GM23338 (cell line): ENCODE measurements around the gene PNPLA7. TPM values are rescaled to one million over a fixed set of nuclear protein-coding genes. Genes with fewer than 3 reads are reported as not detected.

Experiments used
- ATAC-seq: fragments of 200-7000 bp; cut with Tn5 transposase; 3 replicates; pipeline ENCODE4 v1.9.1; 2020
- DNase-seq: peaks from one replicate; pipeline ENCODE4 v3.0.0-alpha.2; 2015; ENCODE audit warnings: low spot score
- H2AFZ ChIP-seq: fragments of 200-600 bp; sonication (generic); 2 replicates; pipeline ENCODE4 v1.8.0; 2016; ENCODE audit warnings: antibody characterized with exemption, mild to moderate bottlenecking, moderate library complexity
- H3F3A ChIP-seq: fragments of 200-600 bp; sonication (generic); replicated peaks from 2 replicates; pipeline ENCODE4 v1.8.0; 2017; ENCODE audit warnings: antibody characterized with exemption, mixed run types, low read depth
- H3K27ac ChIP-seq: fragments of 200-600 bp; sonication (generic); 2 replicates; pipeline ENCODE4 v1.6.1; 2016; ENCODE audit warnings: low read depth
- H3K27me3 ChIP-seq: fragments of 200-600 bp; sonication (generic); 2 replicates; pipeline ENCODE4 v1.8.0; 2016; ENCODE audit warnings: mild to moderate bottlenecking, mixed run types, moderate library complexity; ENCODE audit not compliant: insufficient read depth
- H3K36me3 ChIP-seq: fragments of 200-600 bp; sonication (generic); 2 replicates; pipeline ENCODE4 v1.8.0; 2016; ENCODE audit warnings: mild to moderate bottlenecking; ENCODE audit not compliant: insufficient read depth
- H3K4me1 ChIP-seq: fragments of 200-600 bp; sonication (generic); 2 replicates; pipeline ENCODE4 v1.8.0; 2016; ENCODE audit warnings: mild to moderate bottlenecking, moderate library complexity; ENCODE audit not compliant: insufficient read depth
- H3K4me2 ChIP-seq: fragments of 200-600 bp; sonication (generic); 2 replicates; pipeline ENCODE4 v1.7.1; 2017; ENCODE audit warnings: mixed run types
- H3K4me3 ChIP-seq: fragments of 200-600 bp; sonication (generic); 2 replicates; pipeline ENCODE4 v1.6.1; 2016; ENCODE audit warnings: mixed run types
- H3K79me2 ChIP-seq: fragments of 200-600 bp; sonication (generic); replicated peaks from 2 replicates; pipeline ENCODE4 v1.8.0; 2017; ENCODE audit warnings: mild to moderate bottlenecking; ENCODE audit not compliant: insufficient read depth
- H3K9me2 ChIP-seq: fragments of 200-600 bp; sonication (generic); 2 replicates; pipeline ENCODE4 v1.8.0; 2017; ENCODE audit not compliant: insufficient read depth
- H4K20me1 ChIP-seq: fragments of 200-600 bp; sonication (generic); replicated peaks from 2 replicates; pipeline ENCODE4 v1.8.0; 2017; ENCODE audit warnings: mild to moderate bottlenecking; ENCODE audit not compliant: insufficient read depth
- H3K27ac Mint-ChIP-seq: 2 replicates; pipeline ENCODE4 v1.8.0; 2020; ENCODE audit warnings: inconsistent platforms, mild to moderate bottlenecking, moderate library complexity, mixed read lengths
- H3K27me3 Mint-ChIP-seq: 3 replicates; pipeline ENCODE4 v1.8.0; 2022; ENCODE audit warnings: low read depth, mild to moderate bottlenecking, moderate library complexity, mixed read lengths, inconsistent platforms; ENCODE audit not compliant: insufficient read depth, poor library complexity
- H3K36me3 Mint-ChIP-seq: 3 replicates; pipeline ENCODE4 v1.8.0; 2021; ENCODE audit warnings: low read depth, mild to moderate bottlenecking, inconsistent platforms, moderate library complexity, mixed read lengths
- H3K4me1 Mint-ChIP-seq: 3 replicates; pipeline ENCODE4 v1.8.0; 2020; ENCODE audit warnings: mild to moderate bottlenecking, inconsistent platforms, mixed read lengths
- H3K4me3 Mint-ChIP-seq: 3 replicates; pipeline ENCODE4 v1.8.0; 2021; ENCODE audit warnings: moderate library complexity, mild to moderate bottlenecking, inconsistent platforms, mixed read lengths
- H3K9me3 Mint-ChIP-seq: 3 replicates; pipeline ENCODE4 v1.8.0; 2020; ENCODE audit warnings: moderate library complexity, mild to moderate bottlenecking, inconsistent platforms, mixed read lengths
- CTCF ChIP-seq, 2 experiments: fragments of 200-600 bp in 1 of 2; sonication (generic) in 1 of 2; conservative IDR thresholded peaks; 2 replicates each; pipeline versions ENCODE4 v1.5.1 to v1.6.1; 2016 to 2017; ENCODE audit warnings: antibody characterized with exemption in 2 of 2, low read depth in 2 of 2, mild to moderate bottlenecking in 2 of 2, moderate library complexity in 1 of 2
- ETS1 ChIP-seq: IDR thresholded peaks from 2 replicates; pipeline ENCODE4 v1.6.1; 2016; ENCODE audit warnings: antibody characterized with exemption
- EZH2 ChIP-seq: fragments of 200-600 bp; sonication (generic); IDR thresholded peaks from one replicate; pipeline ENCODE4 v1.8.0; 2017; ENCODE audit warnings: antibody characterized with exemption, mild to moderate bottlenecking, low read depth; ENCODE audit not compliant: unreplicated experiment
- EZH2phosphoT487 ChIP-seq: fragments of 200-600 bp; sonication (generic); IDR thresholded peaks from one replicate; pipeline ENCODE4 v1.8.1; 2018; ENCODE audit warnings: antibody characterized with exemption; ENCODE audit not compliant: unreplicated experiment
- JUNB ChIP-seq: IDR thresholded peaks from one replicate; pipeline ENCODE4 v1.6.1; 2016; ENCODE audit warnings: antibody characterized with exemption; ENCODE audit not compliant: unreplicated experiment
- NANOG ChIP-seq: IDR thresholded peaks from 2 replicates; pipeline ENCODE4 v1.6.1; 2016; ENCODE audit warnings: antibody characterized with exemption, borderline replicate concordance
- POLR2AphosphoS5 ChIP-seq: IDR thresholded peaks from 2 replicates; pipeline ENCODE4 v1.6.1; 2016; ENCODE audit warnings: antibody characterized with exemption, low read depth
- REST ChIP-seq: IDR thresholded peaks from one replicate; pipeline ENCODE4 v1.6.1; 2018; ENCODE audit warnings: antibody characterized with exemption; ENCODE audit not compliant: unreplicated experiment
- STAT1 ChIP-seq: IDR thresholded peaks from one replicate; pipeline ENCODE4 v1.6.1; 2016; ENCODE audit warnings: antibody characterized with exemption; ENCODE audit not compliant: unreplicated experiment
- ZNF114 ChIP-seq: fragments of 250-450 bp; sonication (Bioruptor Pico); IDR thresholded peaks from 2 replicates; pipeline ENCODE4 v1.5.0; 2020; ENCODE audit warnings: mild to moderate bottlenecking, moderate library complexity
- ZNF331 ChIP-seq: fragments of 250-450 bp; sonication (Bioruptor Pico); IDR thresholded peaks from 2 replicates; pipeline ENCODE4 v1.5.0; 2020; ENCODE audit warnings: low read depth, mild to moderate bottlenecking, moderate library complexity
- polyA plus RNA-seq: library from polyadenylated mRNA; unstranded; fragments of >200 nt; fragmentation: Nextera tagmentation; extraction: Ambion mirVana; gene quantifications from 2 replicates; pipeline ENCODE4 v1.2.1, GENCODE V29; 2016
- total RNA-seq: library from RNA; depleted of rRNA; stranded (reverse); fragments of >200 nt; shearing (Covaris generic); gene quantifications from 2 replicates; pipeline ENCODE4 v1.2.3, GENCODE V29; 2014

PNPLA7 gene
- total and polyA plus RNA-seq, 2 experiments from 2014 or later: 0.45 to 0.80 TPM

- no peak for DNase-seq
- TF ChIP-seq NANOG (no peak), REST (no peak), JUNB (no peak), ZNF331 (CRISPR knock-in tag) (no peak)
- Mint-ChIP-seq H3K27me3 (peaks cover 2% of the 10 kb centered on the region), H3K36me3 (no peaks in the 10 kb centered on the region), H3K9me3 (no peaks in the 10 kb centered on the region), H3K27ac (no peak overlapping the region), H3K4me1 (no peaks in the 10 kb centered on the region), H3K4me3 (no peak overlapping the region)
- Histone ChIP-seq H3K4me2 (no peak overlapping the region), H3K9me2 (no peaks in the 10 kb centered on the region), H3K27me3 (no peaks in the 10 kb centered on the region), H4K20me1 (peaks cover 4% of the 10 kb centered on the region), H2AFZ (no peak overlapping the region), H3K4me1 (peaks cover under 1% of the 10 kb centered on the region; the same call in 1 of the 2 replicates), H3K27ac (no peak overlapping the region), H3F3A (0 out of 2 replicates have a peak, but pooled peaks cover 3% of the 10 kb centered on the region), H3K4me3 (no peak overlapping the region), H3K36me3 (no peaks in the 10 kb centered on the region), H3K79me2 (peaks cover 21% of the 10 kb centered on the region)
- peak; percentile 30 for ATAC-seq
Observed at GRCh38 chr9:137416563-137417151, 133.5 kb downstream of the PNPLA7 start.

- Histone ChIP-seq H2AFZ (no peak overlapping the region), H3F3A (0 out of 2 replicates have a peak, but pooled peaks cover 3% of the 10 kb centered on the region), H3K4me2 (no peak overlapping the region), H3K9me2 (no peaks in the 10 kb centered on the region), H3K4me1 (0 out of 2 replicates have a peak, but pooled peaks cover 3% of the 10 kb centered on the region), H3K36me3 (no peaks in the 10 kb centered on the region), H3K27me3 (no peaks in the 10 kb centered on the region), H4K20me1 (peaks cover 4% of the 10 kb centered on the region), H3K4me3 (no peak overlapping the region), H3K27ac (no peak overlapping the region), H3K79me2 (peaks cover 15% of the 10 kb centered on the region)
- Mint-ChIP-seq H3K27ac (no peak overlapping the region), H3K9me3 (no peaks in the 10 kb centered on the region), H3K4me1 (no peaks in the 10 kb centered on the region), H3K27me3 (peaks cover 2% of the 10 kb centered on the region), H3K4me3 (no peak overlapping the region), H3K36me3 (no peaks in the 10 kb centered on the region)
- DNase-seq (no peak), ATAC-seq (no peak)
- no peak for TF ChIP-seq NANOG
- no peak for TF ChIP-seq EZH2phosphoT487
- no peak for TF ChIP-seq ZNF114 (CRISPR knock-in tag)
- TF ChIP-seq ZNF331 (CRISPR knock-in tag): no peak
- no peak for TF ChIP-seq POLR2AphosphoS5
- TF ChIP-seq ETS1: no peak
- no peak for TF ChIP-seq STAT1
- no peak for TF ChIP-seq JUNB
- no peak for TF ChIP-seq EZH2
- TF ChIP-seq REST: no peak
- no peak for TF ChIP-seq CTCF (conservative IDR thresholded peaks at IDR 0.05; ENCODE audit: low read depth in 2 of 2)
Observed at GRCh38 chr9:137416006-137416562, 134.1 kb downstream of the PNPLA7 start.
